Central memory CD8-positive, alpha-beta T cell (primary cell): ENCODE results near the gene CSRNP3.
"Not testable (repeated sequence)": the region's sequence is repeated elsewhere in the genome, so short reads cannot be mapped to it uniquely, and the experiment has no call there.

Experiments
- ATAC-seq: fragments of 150-1000 bp; cut with Tn5 transposase; replicated peaks from 2 replicates; pipeline ENCODE4 v1.10.0; 2022; ENCODE audit warnings: mild to moderate bottlenecking, moderate FRiP score, moderate number of reproducible peaks; ENCODE audit not compliant: poor library complexity, severe bottlenecking; ENCODE audit errors: extremely low read depth
- DNase-seq, 2 donors: peaks; one replicate each; pipeline ENCODE4 v3.0.0; 2021; ENCODE audit warnings: low spot score in 2 of 2
- H3K27ac Mint-ChIP-seq: one replicate; pipeline ENCODE4 v1.8.0; 2022; ENCODE audit warnings: low read depth, mild to moderate bottlenecking, moderate library complexity, mixed read lengths
- H3K27me3 Mint-ChIP-seq: one replicate; pipeline ENCODE4 v1.8.0; 2022; ENCODE audit warnings: mixed read lengths
- H3K36me3 Mint-ChIP-seq: one replicate; pipeline ENCODE4 v1.8.0; 2022; ENCODE audit warnings: mild to moderate bottlenecking, moderate library complexity, mixed read lengths; ENCODE audit not compliant: insufficient read depth
- H3K4me1 Mint-ChIP-seq: one replicate; pipeline ENCODE4 v1.8.0; 2022; ENCODE audit warnings: mixed read lengths
- H3K4me3 Mint-ChIP-seq: one replicate; pipeline ENCODE4 v1.8.0; 2022; ENCODE audit warnings: mild to moderate bottlenecking, moderate library complexity, mixed read lengths
- H3K9me3 Mint-ChIP-seq: one replicate; pipeline ENCODE4 v1.8.0; 2022; ENCODE audit warnings: mixed read lengths

CSRNP3 gene

GRCh38 chr2:165584126-165584654 lies 114.7 kb downstream of the CSRNP3 start:
- Mint-ChIP-seq H3K4me1 (no peaks in the 10 kb centered on the region), H3K36me3 (no peaks in the 10 kb centered on the region), H3K27ac (no peak overlapping the region), H3K9me3 (no peaks in the 10 kb centered on the region), H3K4me3 (no peak overlapping the region), H3K27me3 (peaks cover 23% of the 10 kb centered on the region)
- ATAC-seq = no peak
- no peak for DNase-seq

- Mint-ChIP-seq H3K27me3 (peaks cover 30% of the 10 kb centered on the region), H3K4me1 (no peaks in the 10 kb centered on the region), H3K9me3 (peaks cover 3% of the 10 kb centered on the region), H3K4me3 (no peak overlapping the region), H3K36me3 (no peaks in the 10 kb centered on the region), H3K27ac (no peak overlapping the region)
- DNase-seq = no peak
- ATAC-seq = no peak
These were observed 116.5 kb downstream of the CSRNP3 start for GRCh38 chr2:165586019-165586418.

GRCh38 chr2:165587335-165587938 lies 117.9 kb downstream of the CSRNP3 start:
- no peak for ATAC-seq
- DNase-seq = no peak
- peaks cover 5% of the 10 kb centered on the region for H3K9me3 Mint-ChIP-seq
- no peaks in the 10 kb centered on the region for H3K4me1 Mint-ChIP-seq
- peaks cover 34% of the 10 kb centered on the region for H3K27me3 Mint-ChIP-seq
- no peaks in the 10 kb centered on the region for H3K36me3 Mint-ChIP-seq
- no peak overlapping the region for H3K27ac Mint-ChIP-seq
- no peak overlapping the region for H3K4me3 Mint-ChIP-seq

- H3K27ac Mint-ChIP-seq, H3K4me3 Mint-ChIP-seq, ATAC-seq, H3K36me3 Mint-ChIP-seq, H3K4me1 Mint-ChIP-seq, H3K9me3 Mint-ChIP-seq, DNase-seq: not testable (repeated sequence)
- peaks cover 19% of the 10 kb centered on the region for H3K27me3 Mint-ChIP-seq
These were observed 121.5 kb downstream of the CSRNP3 start for GRCh38 chr2:165590999-165591398.

- Mint-ChIP-seq H3K27me3 (peaks cover 11% of the 10 kb centered on the region), H3K27ac (no peak overlapping the region), H3K4me1 (no peaks in the 10 kb centered on the region), H3K4me3 (no peak overlapping the region), H3K9me3 (peaks cover 5% of the 10 kb centered on the region), H3K36me3 (no peaks in the 10 kb centered on the region)
- DNase-seq (no peak), ATAC-seq (no peak)
These were observed 123.6 kb downstream of the CSRNP3 start for GRCh38 chr2:165593081-165593480.

GRCh38 chr2:165594231-165594934 lies 124.9 kb downstream of the CSRNP3 start:
- Mint-ChIP-seq H3K27me3 (peaks cover 11% of the 10 kb centered on the region), H3K4me3 (no peak overlapping the region), H3K36me3 (no peaks in the 10 kb centered on the region), H3K9me3 (peaks cover 5% of the 10 kb centered on the region), H3K4me1 (no peaks in the 10 kb centered on the region), H3K27ac (no peak overlapping the region)
- DNase-seq (no peak), ATAC-seq (no peak)

GRCh38 chr2:165594935-165595255 lies 125.4 kb downstream of the CSRNP3 start:
- ATAC-seq (no peak), DNase-seq (no peak)
- Mint-ChIP-seq H3K4me3 (no peak overlapping the region), H3K27me3 (peaks cover 11% of the 10 kb centered on the region), H3K9me3 (peaks cover 5% of the 10 kb centered on the region), H3K27ac (no peak overlapping the region), H3K4me1 (no peaks in the 10 kb centered on the region), H3K36me3 (no peaks in the 10 kb centered on the region)

- H3K4me1 Mint-ChIP-seq = no peaks in the 10 kb centered on the region
These were observed 127.3 kb downstream of the CSRNP3 start for GRCh38 chr2:165596788-165597187.

GRCh38 chr2:165601065-165601830 lies 131.8 kb downstream of the CSRNP3 start:
- DNase-seq (no peak), ATAC-seq (no peak)
- Mint-ChIP-seq H3K27ac (no peak overlapping the region), H3K9me3 (no peaks in the 10 kb centered on the region), H3K4me3 (no peak overlapping the region), H3K4me1 (no peaks in the 10 kb centered on the region), H3K36me3 (no peaks in the 10 kb centered on the region), H3K27me3 (peaks cover 25% of the 10 kb centered on the region)

More at GRCh38 chr2:165596788-165597187, 127.3 kb downstream of the CSRNP3 start:
- DNase-seq (no peak), ATAC-seq (no peak)
- Mint-ChIP-seq H3K9me3 (no peaks in the 10 kb centered on the region), H3K27ac (no peak overlapping the region), H3K36me3 (no peaks in the 10 kb centered on the region), H3K4me3 (no peak overlapping the region), H3K27me3 (no peaks in the 10 kb centered on the region)

- H3K4me1 Mint-ChIP-seq = no peaks in the 10 kb centered on the region
- no peak overlapping the region for H3K27ac Mint-ChIP-seq
- ATAC-seq = no peak
- no peaks in the 10 kb centered on the region for H3K9me3 Mint-ChIP-seq
- no peak overlapping the region for H3K4me3 Mint-ChIP-seq
- H3K36me3 Mint-ChIP-seq = no peaks in the 10 kb centered on the region
- H3K27me3 Mint-ChIP-seq = peaks cover 25% of the 10 kb centered on the region
- no peak for DNase-seq
These were observed 132.5 kb downstream of the CSRNP3 start for GRCh38 chr2:165601928-165602521.

- H3K4me3 Mint-ChIP-seq = no peak overlapping the region
These were observed 140.2 kb downstream of the CSRNP3 start for GRCh38 chr2:165609672-165610071.

GRCh38 chr2:165610591-165611029 lies 141.1 kb downstream of the CSRNP3 start:
- H3K36me3 Mint-ChIP-seq = no peaks in the 10 kb centered on the region
- H3K27me3 Mint-ChIP-seq = peaks cover 18% of the 10 kb centered on the region
- no peak for ATAC-seq
- DNase-seq = no peak
- no peak overlapping the region for H3K4me3 Mint-ChIP-seq
- no peaks in the 10 kb centered on the region for H3K4me1 Mint-ChIP-seq
- no peaks in the 10 kb centered on the region for H3K9me3 Mint-ChIP-seq
- H3K27ac Mint-ChIP-seq = no peak overlapping the region

More at GRCh38 chr2:165609672-165610071, 140.2 kb downstream of the CSRNP3 start:
- DNase-seq (no peak), ATAC-seq (no peak)
- H3K27me3 Mint-ChIP-seq = peaks cover 21% of the 10 kb centered on the region
- no peak overlapping the region for H3K27ac Mint-ChIP-seq
- H3K9me3 Mint-ChIP-seq = no peaks in the 10 kb centered on the region
- H3K36me3 Mint-ChIP-seq = no peaks in the 10 kb centered on the region
- no peaks in the 10 kb centered on the region for H3K4me1 Mint-ChIP-seq
